Measurements from ENCODE around the gene PEAR1.
A peak's percentile ranks its signal among the peaks of the same experiment; 100 is the strongest.

Gene PEAR1

DNA sequence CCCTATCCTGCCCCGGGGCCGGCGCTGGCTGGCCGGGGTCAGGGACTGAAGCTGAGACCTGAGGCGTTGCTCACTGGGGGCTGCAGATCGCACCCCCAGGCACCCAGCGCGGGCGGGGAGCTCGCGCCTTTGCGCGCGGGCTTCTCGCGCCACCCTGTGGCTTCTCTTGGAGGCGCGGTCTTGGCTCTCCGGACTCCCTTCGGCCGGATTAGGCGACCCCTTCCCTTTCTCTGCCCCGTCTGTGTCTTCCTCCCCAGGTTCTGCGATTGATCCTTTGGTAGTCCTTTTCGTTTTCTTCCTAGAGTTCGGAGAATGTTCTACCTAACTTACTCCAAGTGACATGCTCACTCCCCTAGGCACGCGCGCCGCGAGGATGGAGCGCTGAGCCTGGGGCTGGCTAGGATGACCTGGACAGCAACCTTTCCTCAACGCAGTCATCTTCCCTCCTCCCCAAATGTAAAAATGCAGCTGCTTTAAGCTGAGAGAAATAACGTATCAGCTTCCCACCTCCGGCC, 33.3 kb upstream of the PEAR1 start:
- DNase-seq, result peak; percentile 60

DNA sequence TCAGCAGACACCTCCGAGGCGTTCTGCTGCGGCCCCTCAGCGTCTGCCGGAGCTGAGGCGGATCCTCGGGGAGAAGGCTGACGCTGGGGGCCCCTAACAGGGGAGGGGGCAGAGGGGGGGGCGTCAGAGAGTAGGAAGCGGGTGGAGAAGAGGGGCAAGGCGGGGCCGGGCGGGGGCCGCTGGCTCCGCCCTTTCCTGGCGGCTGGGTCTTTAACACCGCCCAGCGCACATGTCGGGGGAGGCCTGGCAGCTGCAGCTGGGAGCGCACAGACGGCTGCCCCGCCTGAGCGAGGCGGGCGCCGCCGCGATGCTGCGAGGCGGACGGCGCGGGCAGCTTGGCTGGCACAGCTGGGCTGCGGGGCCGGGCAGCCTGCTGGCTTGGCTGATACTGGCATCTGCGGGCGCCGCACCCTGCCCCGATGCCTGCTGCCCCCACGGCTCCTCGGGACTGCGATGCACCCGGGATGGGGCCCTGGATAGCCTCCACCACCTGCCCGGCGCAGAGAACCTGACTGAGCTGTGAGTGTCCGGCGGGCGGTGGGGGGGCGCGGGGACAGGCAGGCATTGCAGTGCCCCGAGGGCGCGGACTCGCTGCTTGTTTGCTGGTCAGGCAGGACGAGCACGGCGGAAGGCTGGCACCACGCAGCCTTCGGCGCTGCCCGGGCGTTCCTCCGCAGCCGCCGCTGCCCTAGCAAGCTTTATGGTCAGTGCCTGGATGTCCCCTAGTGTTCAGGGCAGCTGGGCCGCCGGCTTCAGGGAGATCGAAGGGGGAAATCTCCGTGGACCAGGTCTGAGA, 32.7 kb upstream of the PEAR1 start, which contains the start of gene NTRK1:
TSS of gene NTRK1 (plus strand) at position 238 of the 796 bp plus-strand sequence. CDS start at position 308, 70 bp downstream.
- peak; percentile 85 for DNase-seq

DNA sequence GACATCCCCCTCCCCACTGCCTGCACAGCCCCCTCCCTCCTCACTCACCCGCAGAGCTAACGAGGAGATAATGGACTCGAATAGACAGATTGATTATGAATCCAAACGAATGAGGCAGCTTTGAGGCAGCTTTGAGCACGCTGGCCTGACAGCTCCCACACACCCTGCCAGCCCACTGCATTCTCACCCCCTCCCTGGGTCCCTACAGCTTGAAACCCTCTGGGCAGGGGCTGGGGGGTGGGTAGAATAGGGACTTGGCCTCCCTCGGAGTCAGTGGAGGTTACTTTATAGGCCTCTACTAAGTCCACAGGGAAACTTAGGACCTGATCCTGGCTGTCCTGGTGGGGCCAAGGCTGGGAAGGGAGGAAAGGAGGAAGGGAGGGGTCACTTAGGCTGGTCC, 30.9 kb upstream of the PEAR1 start:
- no peak for DNase-seq

DNA sequence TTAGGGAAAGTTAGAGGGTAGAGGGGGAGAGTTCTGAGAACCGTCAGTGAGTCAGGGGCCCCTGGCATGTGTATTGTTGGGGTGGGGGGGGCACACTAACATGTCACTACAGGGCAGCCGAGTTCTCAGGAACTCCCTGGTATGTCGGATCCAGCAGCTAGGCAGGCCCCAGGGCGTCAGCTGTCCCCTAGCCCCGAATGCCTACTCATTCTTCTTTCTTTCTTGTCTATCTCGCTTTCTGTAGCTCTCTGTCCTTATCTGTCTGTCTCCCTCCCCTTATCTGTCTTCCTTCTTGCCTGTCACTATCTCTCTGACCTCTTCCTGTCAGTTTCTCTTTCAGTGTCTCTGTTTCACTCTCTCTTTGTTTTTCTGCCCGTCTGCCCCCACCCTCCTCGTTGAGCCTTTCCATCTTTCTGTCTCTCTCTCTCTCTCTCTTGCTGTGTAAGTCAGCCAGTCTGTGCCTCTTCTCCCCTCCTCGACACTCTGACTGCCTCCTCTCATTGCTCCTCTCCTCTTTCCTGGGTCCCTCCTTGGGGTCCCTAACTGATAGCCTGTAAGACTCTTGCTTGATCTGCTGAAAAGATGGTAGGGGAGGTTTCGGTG, 30.4 kb upstream of the PEAR1 start:
- DNase-seq, result no peak

DNA sequence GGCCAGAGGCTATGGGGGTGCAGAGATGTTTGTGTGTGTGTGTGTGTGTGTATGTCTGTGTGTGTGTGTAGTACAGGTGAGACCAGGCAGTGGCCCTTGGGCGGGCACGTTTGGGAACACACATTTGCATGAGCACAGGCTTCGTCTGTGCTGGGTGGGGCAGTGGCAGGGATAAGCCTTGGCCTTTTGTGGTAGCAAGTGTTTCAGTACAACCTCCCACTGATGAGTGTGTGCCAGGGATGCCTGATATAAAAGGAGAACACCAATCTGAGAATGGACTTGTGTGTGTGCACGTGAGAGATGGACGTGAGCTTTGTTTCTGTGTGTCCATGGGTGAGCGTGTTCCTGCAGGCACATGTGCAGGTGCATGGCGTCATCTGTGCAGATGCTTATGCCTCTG, 29.9 kb upstream of the PEAR1 start:
- no peak for DNase-seq

DNA sequence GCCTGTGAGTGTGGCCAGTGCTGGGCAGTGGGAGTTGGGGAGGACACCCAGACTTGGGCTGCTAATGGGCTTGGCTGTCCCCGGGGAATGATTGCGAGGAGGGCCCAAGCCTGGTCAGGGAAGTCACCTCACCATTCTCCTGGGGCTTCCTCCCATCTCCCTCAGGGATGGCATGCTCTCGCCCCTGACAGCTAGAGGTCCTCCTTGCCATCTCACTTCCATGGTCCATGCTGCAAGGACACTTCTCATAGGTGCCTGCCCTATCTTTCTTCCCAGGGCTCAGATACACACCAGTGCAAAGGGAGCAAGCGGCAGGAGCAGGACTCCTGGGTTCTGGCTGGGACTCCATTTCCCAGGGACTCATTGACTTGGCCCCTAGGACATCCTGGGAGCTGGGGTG, 28.7 kb upstream of the PEAR1 start:
- no peak for DNase-seq

DNA sequence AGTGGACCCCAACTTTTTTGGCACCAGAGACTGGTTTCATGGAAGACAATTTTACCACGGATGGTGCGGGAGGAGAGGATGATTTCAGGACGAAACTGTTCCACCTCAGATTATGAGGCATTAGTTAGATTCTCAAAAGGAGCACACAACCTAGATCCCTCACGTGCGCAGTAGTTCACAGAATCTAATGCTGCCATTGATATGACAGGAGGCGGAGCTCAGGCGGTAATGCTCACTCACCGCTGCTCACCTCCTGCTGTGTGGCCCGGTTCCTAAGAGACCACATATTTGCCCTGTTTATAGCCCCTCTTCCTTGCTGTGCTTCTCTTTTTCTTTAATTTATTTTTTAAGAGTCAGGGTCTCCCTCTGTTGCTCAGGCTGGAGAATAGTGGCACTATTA, 28.3 kb upstream of the PEAR1 start:
- DNase-seq, result no peak

DNA sequence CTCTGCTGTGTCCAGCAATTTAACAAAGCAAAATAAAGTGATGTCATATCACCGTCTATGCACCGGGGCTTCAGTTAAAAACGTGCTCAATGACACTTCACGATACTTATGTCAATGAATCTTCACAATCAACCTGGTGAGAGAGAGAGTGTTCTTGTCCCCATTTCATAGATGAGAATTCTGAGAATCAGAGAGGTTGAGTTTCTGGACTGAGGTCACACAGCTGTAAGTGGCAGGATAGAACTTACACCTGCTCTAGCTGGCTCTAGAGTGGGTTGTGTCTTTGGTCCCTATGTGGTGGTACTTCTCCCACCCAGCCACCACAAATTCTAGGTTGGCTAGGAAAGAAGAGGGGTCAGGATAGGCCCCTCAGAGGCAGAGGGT, 27.7 kb upstream of the PEAR1 start:
- DNase-seq, result no peak

DNA sequence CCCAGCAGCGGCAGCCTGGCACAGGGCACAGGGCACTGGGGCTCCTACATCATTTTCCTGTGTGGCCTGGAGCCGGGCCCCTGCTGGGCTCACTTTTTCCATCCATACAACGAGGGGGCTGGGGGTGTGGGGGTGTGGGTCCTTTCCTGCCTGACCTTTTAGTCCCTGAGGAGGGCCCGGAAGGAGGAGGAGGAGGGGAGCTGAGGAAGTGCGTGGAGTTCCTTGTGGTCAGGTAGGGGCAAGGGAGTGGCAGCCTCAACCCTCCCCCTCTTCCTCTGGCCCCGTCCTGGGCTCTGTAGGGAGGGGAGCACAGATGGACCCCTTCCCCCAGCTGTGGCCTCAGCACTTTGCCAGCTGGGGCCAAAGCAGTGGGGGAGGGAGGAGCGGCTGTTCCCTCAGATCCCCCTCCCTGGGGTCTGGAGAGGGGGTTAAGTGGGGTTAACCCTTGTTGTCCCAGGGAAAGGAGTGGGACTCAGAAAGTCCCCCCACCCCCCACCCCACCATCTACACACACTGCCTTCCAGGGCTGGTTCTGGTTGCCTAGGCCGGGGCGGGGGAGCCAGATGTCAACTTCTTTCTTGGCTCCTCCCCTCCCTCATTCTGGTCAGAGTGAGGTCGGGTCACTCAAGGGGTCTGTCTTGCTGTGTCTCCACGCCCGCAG, 27.1 kb upstream of the PEAR1 start:
- peak; percentile 31 for DNase-seq

DNA sequence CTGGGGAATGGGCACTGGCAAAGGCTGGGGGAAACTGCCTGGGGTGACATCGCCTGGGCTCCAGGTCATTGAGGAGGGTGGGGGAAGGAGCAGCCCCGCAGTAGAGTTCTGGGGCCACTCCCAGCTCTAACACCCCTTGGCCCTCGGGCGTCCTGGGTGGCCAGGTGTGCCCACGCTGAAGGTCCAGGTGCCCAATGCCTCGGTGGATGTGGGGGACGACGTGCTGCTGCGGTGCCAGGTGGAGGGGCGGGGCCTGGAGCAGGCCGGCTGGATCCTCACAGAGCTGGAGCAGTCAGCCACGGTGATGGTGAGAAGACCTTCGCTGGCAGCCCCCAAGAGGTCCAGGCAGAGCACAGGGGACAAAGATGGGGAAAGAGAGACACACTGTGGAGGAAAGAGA, 25.2 kb upstream of the PEAR1 start:
- peak; percentile 62 for DNase-seq

DNA sequence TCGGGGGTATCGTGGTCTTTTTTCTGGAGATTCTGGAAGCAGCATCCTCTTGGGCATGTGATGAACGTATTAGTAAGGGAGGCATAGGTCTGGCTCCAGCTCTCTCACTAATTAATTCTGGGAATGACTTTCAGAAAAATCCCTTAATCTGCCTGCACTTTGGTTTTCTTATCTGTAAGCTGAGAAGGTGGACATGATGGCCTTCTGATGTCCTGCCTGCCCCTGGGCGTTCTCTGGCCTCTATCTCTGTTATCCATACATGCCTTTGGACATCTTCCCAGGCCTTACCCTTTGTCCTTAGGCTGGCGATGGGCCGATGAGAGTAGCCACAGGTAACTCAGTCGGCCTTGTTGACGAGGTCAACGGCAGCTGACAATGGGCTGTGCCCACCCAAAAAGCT, 24.1 kb upstream of the PEAR1 start:
- no peak for DNase-seq

DNA sequence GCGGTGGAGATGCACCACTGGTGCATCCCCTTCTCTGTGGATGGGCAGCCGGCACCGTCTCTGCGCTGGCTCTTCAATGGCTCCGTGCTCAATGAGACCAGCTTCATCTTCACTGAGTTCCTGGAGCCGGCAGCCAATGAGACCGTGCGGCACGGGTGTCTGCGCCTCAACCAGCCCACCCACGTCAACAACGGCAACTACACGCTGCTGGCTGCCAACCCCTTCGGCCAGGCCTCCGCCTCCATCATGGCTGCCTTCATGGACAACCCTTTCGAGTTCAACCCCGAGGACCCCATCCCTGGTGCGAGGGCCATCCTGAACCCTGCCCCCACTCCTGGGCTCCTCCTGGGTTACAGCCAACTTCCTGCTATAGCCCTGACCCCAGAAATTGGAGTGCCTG, 19.9 kb upstream of the PEAR1 start:
- DNase-seq, result no peak

DNA sequence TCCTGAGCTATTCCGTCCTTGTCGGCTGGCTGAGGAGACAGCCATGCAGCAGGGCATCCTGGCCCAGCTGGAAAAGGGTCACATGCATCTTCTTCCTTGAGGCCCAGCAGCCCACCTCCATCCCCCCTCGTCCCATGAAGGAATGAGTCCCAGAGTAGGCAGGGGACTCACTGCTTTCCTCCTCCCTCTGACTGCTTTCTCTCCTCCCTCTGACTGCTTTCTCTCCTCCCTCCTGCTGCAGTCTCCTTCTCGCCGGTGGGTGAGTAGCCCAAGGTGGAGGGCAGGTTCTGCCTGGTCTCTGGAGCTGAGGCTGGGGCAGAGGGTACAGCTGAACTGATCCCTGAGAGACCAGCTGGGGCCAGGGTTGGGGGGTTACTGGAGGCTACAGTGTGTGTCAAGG, 19.4 kb upstream of the PEAR1 start:
- no peak for DNase-seq

DNA sequence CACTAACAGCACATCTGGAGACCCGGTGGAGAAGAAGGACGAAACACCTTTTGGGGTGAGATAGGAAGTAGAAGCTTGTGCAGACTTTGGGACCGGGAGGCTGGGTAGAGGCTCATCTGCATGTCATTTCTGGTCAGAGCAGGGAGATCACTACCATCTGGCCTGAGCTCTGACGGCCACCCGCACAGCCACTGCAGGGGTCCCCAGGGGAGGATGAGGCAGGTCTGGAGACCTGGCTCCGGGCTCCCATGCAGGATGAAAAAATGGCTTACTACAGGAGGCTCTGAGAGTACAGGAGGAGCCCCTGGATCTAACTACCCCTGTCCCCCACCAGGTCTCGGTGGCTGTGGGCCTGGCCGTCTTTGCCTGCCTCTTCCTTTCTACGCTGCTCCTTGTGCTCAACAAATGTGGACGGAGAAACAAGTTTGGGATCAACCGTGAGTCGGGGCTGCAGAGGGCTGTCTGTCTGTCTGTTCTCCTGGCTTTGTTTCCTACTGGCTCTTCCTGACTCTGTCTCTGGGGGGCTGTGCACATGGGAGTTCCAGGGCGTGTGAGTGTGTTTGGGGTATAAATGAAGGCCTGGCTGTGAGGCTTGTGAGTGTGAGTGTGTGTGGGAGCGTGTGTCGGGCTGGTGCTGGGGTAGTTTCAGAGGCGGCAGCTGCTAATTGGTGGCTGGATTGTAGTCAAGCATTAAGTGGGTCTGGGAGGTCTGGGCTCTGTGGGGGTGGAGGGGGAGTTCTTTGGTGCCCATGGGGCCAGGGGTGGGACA, 18.8 kb upstream of the PEAR1 start:
- no peak for DNase-seq

DNA sequence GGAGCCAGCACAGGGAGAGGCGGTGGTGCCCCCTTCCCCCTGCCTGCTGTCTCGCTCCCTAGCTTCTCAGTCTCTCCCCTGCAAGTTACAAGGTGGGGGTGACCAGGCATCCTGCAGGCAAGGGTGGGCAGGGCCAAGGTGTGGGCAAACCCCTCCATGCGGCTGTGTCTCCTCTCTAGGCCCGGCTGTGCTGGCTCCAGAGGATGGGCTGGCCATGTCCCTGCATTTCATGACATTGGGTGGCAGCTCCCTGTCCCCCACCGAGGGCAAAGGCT, 18.2 kb upstream of the PEAR1 start:
- no peak for DNase-seq

DNA sequence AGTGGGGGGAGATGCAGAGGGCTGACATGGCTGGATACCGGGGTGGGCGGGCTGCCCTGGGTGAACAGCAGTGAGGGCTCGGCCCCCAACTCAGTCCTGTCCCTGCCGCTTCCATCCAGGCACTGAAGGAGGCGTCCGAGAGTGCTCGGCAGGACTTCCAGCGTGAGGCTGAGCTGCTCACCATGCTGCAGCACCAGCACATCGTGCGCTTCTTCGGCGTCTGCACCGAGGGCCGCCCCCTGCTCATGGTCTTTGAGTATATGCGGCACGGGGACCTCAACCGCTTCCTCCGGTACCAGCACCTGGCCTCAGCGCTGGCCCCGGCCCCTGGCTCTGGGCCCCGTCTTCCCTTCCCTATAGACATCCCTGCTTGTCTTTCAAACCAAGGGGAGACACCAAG, 17.2 kb upstream of the PEAR1 start:
- DNase-seq, result no peak

DNA sequence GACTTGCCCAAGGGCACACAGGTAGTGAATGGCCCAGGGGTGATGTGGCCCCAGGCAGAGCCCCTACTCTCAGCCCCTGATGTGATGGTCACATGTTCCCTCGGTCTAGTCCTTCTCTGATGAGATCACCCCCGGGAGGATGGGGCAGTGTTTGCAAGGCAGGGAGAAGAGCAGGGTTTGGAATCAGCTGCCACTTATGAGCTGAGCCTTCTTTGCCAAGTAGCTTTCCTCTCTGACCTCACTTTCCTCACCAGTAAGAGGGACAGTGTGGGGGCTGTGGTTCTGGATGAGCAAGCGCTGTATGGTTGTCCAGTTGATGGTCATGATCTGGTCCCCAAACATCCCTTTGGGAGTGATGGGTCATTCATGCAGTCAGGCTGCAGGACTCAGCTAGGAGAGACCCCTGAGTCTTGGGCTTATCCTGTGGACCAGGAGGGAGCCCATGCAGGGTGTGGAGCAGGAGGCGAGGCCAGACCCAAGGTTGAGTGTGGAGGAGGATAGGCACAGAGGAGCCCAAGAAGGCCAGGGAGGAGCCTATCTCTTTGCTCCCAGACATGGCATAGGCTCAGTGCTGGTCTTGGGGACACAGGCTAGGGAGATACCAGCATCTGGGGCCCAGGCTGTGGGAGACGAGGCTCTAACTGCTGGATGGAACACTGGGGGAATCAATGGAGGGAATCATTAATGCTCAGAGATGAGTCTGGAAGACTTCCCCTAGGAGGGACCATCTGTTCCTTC, 15.9 kb upstream of the PEAR1 start:
- peak; percentile 28 for DNase-seq

DNA sequence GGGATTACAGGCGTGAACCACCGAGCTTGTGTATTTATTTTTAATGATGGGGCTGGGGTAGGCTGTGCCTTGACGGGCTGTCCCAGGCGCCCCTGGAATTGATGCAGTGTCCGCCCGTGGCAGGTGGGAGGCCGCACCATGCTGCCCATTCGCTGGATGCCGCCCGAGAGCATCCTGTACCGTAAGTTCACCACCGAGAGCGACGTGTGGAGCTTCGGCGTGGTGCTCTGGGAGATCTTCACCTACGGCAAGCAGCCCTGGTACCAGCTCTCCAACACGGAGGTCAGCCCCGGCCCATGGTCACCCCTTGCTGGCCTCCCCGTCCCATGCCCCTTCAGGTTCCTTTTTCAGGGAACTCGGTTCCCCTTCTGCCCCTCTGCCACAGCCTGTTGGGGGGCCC, 13.6 kb upstream of the PEAR1 start:
- DNase-seq, result no peak

DNA sequence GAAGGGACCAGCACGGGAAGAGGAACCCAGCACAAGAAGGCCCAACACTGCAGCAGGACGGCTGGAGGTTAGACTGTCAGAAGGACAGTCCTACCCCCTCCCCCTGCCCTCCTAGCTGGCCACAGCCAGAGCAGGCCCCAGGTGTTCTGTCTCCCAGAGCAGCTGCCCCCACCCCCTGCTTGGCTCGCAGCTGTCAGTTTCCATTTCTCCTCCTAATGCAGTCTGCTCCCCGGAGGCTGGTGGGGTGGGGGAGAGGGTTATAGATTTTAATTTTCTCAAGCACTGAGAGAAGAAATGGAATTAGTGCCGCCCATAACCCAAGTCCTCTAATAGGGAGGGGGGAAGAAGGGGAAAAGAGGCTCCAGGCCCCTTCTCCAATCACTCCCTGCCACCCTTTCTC, 13.0 kb upstream of the PEAR1 start:
- DNase-seq, result peak; percentile 37

DNA sequence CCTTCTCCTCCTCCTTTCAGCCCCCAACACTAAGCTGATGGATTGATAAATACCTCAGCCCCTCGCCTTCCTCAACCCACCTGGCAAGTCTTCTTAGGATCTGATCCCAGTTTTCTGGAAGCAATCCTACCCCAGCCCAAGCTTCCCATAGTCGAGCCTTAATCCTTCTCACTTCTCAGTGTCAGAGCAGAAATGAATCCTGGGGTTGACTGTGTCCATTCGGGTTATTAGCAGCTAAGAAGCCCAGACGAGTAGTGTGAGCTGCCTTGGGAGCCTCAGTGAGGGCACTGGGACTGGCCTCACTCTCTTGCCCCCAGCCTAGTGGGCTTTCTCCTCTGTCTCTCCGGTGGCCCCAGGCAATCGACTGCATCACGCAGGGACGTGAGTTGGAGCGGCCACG, 12.4 kb upstream of the PEAR1 start:
- no peak for DNase-seq

DNA sequence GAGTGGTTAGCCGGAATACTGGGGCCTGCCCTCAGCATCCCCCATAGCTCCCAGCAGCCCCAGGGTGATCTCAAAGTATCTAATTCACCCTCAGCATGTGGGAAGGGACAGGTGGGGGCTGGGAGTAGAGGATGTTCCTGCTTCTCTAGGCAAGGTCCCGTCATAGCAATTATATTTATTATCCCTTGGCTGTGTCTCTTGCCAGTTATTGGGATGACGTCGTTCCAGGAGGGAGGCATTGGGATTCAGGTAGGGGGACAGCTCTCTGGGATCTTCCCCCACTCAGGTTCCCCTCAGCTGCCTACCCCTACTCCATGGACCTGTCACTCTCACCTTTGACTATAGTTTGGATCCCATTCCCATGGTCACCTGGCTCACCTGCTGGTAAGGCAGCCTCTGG, 11.9 kb upstream of the PEAR1 start:
- DNase-seq, result no peak

DNA sequence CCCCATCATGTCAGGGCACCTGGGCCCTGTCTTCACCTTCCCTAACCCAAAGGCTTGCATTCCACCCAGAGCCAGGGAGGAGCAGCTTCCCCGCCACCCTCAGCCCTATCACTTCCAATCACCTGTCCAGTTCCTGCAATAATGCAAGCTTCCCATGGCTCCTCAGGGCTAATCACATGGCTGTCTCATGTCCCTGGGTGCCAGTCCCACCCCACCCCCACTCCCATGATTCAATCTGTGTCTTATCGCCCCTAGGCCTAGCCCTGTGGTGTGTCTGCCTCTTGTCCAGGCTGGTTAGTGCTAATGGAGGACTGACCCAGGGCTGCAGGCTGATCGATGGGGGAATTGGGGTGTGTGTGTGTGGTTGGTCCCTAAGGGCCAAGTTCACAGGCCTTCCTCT, 11.0 kb upstream of the PEAR1 start:
- DNase-seq, result no peak

DNA sequence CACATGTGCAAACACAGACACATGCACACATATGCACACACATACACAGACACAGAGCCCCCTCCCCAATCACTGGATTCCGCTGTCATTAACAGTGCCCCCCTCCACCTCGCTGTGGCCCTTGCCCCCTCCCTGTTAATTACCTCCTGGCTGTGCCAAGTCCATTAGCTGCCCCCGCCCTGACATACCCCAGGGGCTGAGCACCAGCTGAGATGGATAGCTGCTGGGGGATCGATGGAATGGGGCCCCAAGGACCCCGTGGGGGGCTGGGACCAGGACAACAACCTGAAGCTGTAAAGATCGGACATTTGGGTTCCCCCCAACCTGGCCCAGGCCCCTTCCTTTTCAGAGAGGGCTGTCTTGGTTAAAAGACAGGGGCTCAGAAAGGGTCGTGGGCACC, 9.6 kb upstream of the PEAR1 start:
- no peak for DNase-seq
